T-helper 1 cell treated with Interleukin-12 subunit alpha and Interleukin-12 subunit beta and Interleukin-4 antibody, amounts not matched to agents 30 μg/mL and 1 μg/mL, for 36 hours (primary cell): ENCODE results near the gene CDKN2C.
"Not testable (repeated sequence)": the region's sequence is repeated elsewhere in the genome, so short reads cannot be mapped to it uniquely, and the experiment has no call there.

Experiments used
- H3K27ac Mint-ChIP-seq: one replicate; pipeline ENCODE4 v1.8.0; 2021; ENCODE audit warnings: mild to moderate bottlenecking, mixed read lengths
- H3K27me3 Mint-ChIP-seq: one replicate; pipeline ENCODE4 v1.8.0; 2021; ENCODE audit warnings: low read depth, mixed read lengths
- H3K36me3 Mint-ChIP-seq: one replicate; pipeline ENCODE4 v1.8.0; 2021; ENCODE audit warnings: low read depth, mixed read lengths
- H3K4me1 Mint-ChIP-seq: one replicate; pipeline ENCODE4 v1.8.0; 2021; ENCODE audit warnings: low read depth, mixed read lengths
- H3K4me3 Mint-ChIP-seq: one replicate; pipeline ENCODE4 v1.8.0; 2021; ENCODE audit warnings: mild to moderate bottlenecking, moderate library complexity, mixed read lengths
- H3K9me3 Mint-ChIP-seq: one replicate; pipeline ENCODE4 v1.8.0; 2021; ENCODE audit warnings: mixed read lengths

The CDKN2C gene

GRCh38 chr1:50969611-50970508, at the start of gene CDKN2C:
Gene CDKN2C (plus strand): TSS chr1:50970245. CDS start chr1:50970369, 124 bp downstream.
- peak within 1 kb of the TSS; percentile 96 for H3K4me3 Mint-ChIP-seq
- H3K9me3 Mint-ChIP-seq: no peaks in the 10 kb centered on the region
- peaks cover 16% of the 10 kb centered on the region for H3K27me3 Mint-ChIP-seq

DNA sequence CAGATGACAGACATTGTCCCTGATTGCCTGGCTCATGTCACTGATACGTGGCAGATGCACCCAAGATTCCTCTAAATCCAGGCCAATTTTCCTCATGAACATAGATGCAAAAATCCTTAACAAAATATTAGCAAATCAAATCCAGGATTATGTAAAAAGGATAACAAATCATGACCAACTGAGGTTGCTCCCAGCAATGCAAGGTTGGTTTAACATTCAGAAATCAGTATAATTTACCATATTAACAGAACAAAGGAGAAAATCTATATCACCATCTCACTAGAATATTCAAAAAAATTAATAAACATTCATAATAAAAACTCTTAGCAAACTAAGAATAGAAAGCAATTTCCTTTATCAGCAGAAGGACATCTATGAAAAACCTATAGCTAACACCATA, 49.6 kb upstream of the CDKN2C start:
- H3K4me3 Mint-ChIP-seq: no peak overlapping the region
- no peak overlapping the region for H3K27ac Mint-ChIP-seq
- peaks cover 19% of the 10 kb centered on the region for H3K9me3 Mint-ChIP-seq
- no peaks in the 10 kb centered on the region for H3K27me3 Mint-ChIP-seq
- peaks cover 14% of the 10 kb centered on the region for H3K36me3 Mint-ChIP-seq
- peaks cover 1% of the 10 kb centered on the region for H3K4me1 Mint-ChIP-seq

More at GRCh38 chr1:50969611-50970508, at the start of gene CDKN2C:
- Mint-ChIP-seq H3K27ac (peak within 1 kb of the TSS; percentile 98), H3K36me3 (peaks cover 26% of the 10 kb centered on the region), H3K4me1 (peaks cover 27% of the 10 kb centered on the region)

GRCh38 chr1:50921029-50921428, 49.0 kb upstream of the CDKN2C start:
- H3K4me3 Mint-ChIP-seq: no peak overlapping the region
- no peaks in the 10 kb centered on the region for H3K27me3 Mint-ChIP-seq
- peaks cover 1% of the 10 kb centered on the region for H3K4me1 Mint-ChIP-seq
- H3K27ac Mint-ChIP-seq: no peak overlapping the region
- H3K9me3 Mint-ChIP-seq: peaks cover 19% of the 10 kb centered on the region
- peaks cover 14% of the 10 kb centered on the region for H3K36me3 Mint-ChIP-seq

GRCh38 chr1:50923564-50923963, 46.5 kb upstream of the CDKN2C start:
- Mint-ChIP-seq H3K27me3 (no peaks in the 10 kb centered on the region), H3K4me1 (no peaks in the 10 kb centered on the region), H3K4me3 (no peak overlapping the region), H3K27ac (no peak overlapping the region), H3K9me3 (peaks cover 19% of the 10 kb centered on the region), H3K36me3 (peaks cover 14% of the 10 kb centered on the region)

- Mint-ChIP-seq H3K4me3 (no peak overlapping the region), H3K9me3 (no peaks in the 10 kb centered on the region), H3K36me3 (no peaks in the 10 kb centered on the region), H3K27ac (no peak overlapping the region), H3K4me1 (peaks cover 12% of the 10 kb centered on the region), H3K27me3 (no peaks in the 10 kb centered on the region)
Measured at GRCh38 chr1:50929376-50929958, 40.6 kb upstream of the CDKN2C start.

- no peaks in the 10 kb centered on the region for H3K36me3 Mint-ChIP-seq
- H3K4me1 Mint-ChIP-seq: peaks cover 12% of the 10 kb centered on the region
- H3K27ac Mint-ChIP-seq: no peak overlapping the region
- no peaks in the 10 kb centered on the region for H3K9me3 Mint-ChIP-seq
- no peaks in the 10 kb centered on the region for H3K27me3 Mint-ChIP-seq
- no peak overlapping the region for H3K4me3 Mint-ChIP-seq
Measured at GRCh38 chr1:50930193-50930592, 39.9 kb upstream of the CDKN2C start.

DNA sequence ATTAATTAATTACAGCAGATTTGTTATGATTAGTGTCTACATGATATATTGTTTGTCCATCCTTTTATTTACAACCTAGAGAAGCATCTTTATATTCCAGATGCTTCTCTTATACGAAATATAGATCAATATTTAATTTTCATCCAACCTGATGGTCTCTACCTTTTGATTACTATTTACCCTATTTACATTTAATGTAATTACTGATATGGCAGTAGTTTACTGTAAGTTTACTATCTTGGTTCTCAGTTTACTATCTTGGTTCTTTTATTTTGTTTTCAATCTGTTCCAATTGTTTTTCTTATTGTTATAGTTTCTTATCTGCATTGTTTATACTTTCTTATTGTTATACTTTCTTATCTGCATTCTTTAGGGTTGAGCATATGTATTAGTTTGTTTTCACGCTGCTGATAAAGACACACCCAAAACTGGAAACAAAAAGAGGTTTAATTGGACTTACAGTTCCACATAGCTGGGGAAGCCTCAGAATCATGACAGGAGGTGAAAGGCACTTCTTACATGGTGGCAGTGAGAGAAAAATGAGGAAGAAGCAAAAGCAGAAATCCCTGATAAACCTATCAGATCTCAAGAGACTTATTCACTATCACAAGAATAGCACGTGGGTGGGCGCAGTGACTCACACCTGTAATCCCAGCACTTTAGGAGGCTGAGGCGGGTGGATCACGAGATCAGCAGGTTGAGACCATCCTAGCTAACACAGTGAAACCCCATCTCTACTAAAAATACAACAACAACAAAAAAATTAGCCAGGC, 38.9 kb upstream of the CDKN2C start:
- no peaks in the 10 kb centered on the region for H3K36me3 Mint-ChIP-seq
- H3K27ac Mint-ChIP-seq: no peak overlapping the region
- no peaks in the 10 kb centered on the region for H3K27me3 Mint-ChIP-seq
- H3K4me1 Mint-ChIP-seq: peaks cover 12% of the 10 kb centered on the region
- no peak overlapping the region for H3K4me3 Mint-ChIP-seq
- no peaks in the 10 kb centered on the region for H3K9me3 Mint-ChIP-seq

DNA sequence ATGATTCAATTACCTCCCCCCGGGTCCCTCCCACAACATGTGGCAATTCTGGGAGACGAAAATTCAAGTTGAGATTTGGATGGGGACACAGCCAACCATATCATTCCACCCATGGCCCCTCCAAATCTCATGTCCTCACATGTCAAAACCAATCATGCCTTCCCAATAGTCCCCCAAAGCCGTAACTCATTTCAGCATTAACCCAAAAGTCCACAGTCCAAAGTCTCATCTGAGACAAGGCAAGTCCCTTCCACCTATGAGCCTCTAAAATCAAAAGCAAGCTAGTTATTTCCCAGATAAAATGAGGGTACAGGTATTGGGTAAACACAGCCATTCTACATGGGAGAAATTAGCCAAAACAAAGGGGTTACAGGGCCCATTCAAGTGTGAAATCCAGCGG, 38.0 kb upstream of the CDKN2C start:
- H3K4me1 Mint-ChIP-seq: peaks cover 12% of the 10 kb centered on the region
- not testable (repeated sequence) for H3K4me3 Mint-ChIP-seq, H3K36me3 Mint-ChIP-seq, H3K27ac Mint-ChIP-seq, H3K9me3 Mint-ChIP-seq, H3K27me3 Mint-ChIP-seq

GRCh38 chr1:50933770-50934169, 36.3 kb upstream of the CDKN2C start:
- not testable (repeated sequence) for H3K27ac Mint-ChIP-seq, H3K9me3 Mint-ChIP-seq, H3K4me3 Mint-ChIP-seq, H3K36me3 Mint-ChIP-seq, H3K27me3 Mint-ChIP-seq
- peaks cover 12% of the 10 kb centered on the region for H3K4me1 Mint-ChIP-seq

GRCh38 chr1:50934838-50935237, 35.2 kb upstream of the CDKN2C start:
- Mint-ChIP-seq H3K36me3 (no peaks in the 10 kb centered on the region), H3K9me3 (no peaks in the 10 kb centered on the region), H3K4me1 (peaks cover 12% of the 10 kb centered on the region), H3K4me3 (no peak overlapping the region), H3K27me3 (no peaks in the 10 kb centered on the region), H3K27ac (no peak overlapping the region)

DNA sequence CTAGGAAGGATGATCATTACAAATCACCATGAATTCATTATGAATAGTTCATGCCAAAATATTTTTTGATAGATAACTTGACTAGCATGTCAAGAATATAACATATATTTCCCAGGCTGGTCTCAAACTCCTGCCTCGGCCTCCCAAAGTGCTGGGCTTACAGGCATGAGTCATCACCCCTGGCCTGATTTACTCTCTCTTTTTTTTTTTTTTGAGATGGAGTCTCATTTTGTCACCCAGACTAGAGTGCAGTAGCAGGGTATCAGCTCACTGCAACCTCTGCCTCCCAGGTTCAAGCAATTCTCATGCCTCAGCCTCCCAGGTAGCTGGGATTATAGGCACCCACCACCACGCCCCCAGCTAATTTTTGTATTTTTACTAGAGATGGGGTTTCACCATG, 34.8 kb upstream of the CDKN2C start:
- not testable (repeated sequence) for H3K4me3 Mint-ChIP-seq, H3K27ac Mint-ChIP-seq, H3K27me3 Mint-ChIP-seq, H3K9me3 Mint-ChIP-seq, H3K36me3 Mint-ChIP-seq, H3K4me1 Mint-ChIP-seq

DNA sequence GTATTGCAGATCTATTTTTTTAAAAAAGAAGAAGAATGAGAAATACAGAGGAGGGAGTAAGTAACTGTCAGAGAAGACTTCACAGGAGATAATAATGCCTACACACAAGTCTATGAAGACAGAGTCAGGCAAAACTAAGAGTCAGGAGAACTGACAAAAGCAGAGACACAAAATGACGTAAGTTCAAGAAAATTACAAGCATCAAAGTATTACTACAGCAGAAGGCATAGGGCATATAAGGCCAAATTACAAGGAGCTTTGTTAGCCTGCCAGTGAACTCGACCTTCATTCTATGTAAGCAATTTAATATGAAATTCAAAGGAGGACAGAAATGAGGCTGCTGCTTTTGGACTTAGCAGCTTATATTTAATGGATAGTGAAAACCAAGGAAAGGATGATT, 33.7 kb upstream of the CDKN2C start:
- no peak overlapping the region for H3K27ac Mint-ChIP-seq
- H3K4me3 Mint-ChIP-seq: no peak overlapping the region
- no peaks in the 10 kb centered on the region for H3K9me3 Mint-ChIP-seq
- H3K27me3 Mint-ChIP-seq: no peaks in the 10 kb centered on the region
- H3K4me1 Mint-ChIP-seq: peaks cover 3% of the 10 kb centered on the region
- H3K36me3 Mint-ChIP-seq: no peaks in the 10 kb centered on the region

- Mint-ChIP-seq H3K9me3 (no peaks in the 10 kb centered on the region), H3K4me1 (peaks cover 7% of the 10 kb centered on the region), H3K4me3 (no peak overlapping the region)
Measured at GRCh38 chr1:50940291-50940690, 29.8 kb upstream of the CDKN2C start.

GRCh38 chr1:50942334-50942733, 27.7 kb upstream of the CDKN2C start:
- Mint-ChIP-seq H3K9me3 (no peaks in the 10 kb centered on the region), H3K4me1 (peaks cover 9% of the 10 kb centered on the region), H3K4me3 (no peak overlapping the region), H3K36me3 (no peaks in the 10 kb centered on the region), H3K27ac (no peak overlapping the region), H3K27me3 (no peaks in the 10 kb centered on the region)

More at GRCh38 chr1:50940291-50940690, 29.8 kb upstream of the CDKN2C start:
- no peaks in the 10 kb centered on the region for H3K36me3 Mint-ChIP-seq
- no peaks in the 10 kb centered on the region for H3K27me3 Mint-ChIP-seq
- no peak overlapping the region for H3K27ac Mint-ChIP-seq
